ENCODE measurements around the gene ZC3H15.

ZC3H15 gene

DNA sequence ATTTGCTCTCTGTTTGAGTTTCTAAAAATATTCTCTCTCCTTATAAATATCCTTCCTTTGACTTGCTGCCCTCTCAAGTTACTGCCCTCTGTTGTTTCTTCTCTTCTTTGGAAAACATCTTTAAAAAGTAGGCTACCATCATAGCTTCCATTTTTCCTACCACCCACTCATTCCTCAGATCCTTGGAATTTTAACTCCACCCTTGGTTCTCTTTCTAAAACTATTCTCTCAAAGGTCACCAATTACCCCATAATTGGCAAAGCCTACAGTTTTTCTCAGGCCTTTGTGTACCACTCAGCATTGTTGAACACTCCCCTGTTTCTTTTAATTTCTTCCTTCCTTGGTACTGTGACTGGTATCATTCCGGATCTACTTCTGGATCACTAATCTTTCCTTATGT is 60.8 kb downstream of the ZC3H15 start:
- DNase-seq = no peak

DNA sequence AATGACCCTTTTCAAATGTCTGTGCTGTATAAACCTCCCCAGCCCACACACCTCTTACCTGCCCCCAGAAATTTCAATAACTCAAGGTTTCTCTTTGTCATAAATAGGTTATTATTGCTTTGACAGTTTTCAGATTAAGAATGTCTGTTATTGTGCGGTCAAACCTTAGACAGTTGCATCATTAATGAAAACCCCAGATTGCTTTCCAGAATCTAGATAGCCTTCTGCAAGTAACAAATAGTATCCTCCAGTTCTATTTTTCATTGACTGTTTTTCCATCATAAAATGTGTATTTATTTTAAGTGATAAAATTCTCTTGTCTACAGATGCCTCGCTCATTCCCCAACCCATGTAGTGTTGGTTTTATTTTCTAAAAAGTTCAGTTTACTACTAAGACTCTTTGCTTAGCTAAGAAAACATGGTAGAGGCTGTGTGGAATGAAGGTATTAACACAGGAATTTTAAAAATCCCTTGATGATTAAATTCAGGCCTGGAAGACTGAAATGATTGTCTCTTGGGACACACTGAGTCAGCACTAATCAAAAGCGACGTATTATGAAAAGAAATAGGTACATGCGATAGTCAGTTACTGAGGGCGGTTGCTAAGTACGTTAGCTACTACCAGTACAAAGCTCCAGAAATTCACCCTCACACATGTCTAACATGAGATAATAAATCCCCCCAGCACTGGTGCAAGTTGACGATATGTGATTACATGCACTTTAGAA is 65.4 kb downstream of the ZC3H15 start:
- DNase-seq = no peak

DNA sequence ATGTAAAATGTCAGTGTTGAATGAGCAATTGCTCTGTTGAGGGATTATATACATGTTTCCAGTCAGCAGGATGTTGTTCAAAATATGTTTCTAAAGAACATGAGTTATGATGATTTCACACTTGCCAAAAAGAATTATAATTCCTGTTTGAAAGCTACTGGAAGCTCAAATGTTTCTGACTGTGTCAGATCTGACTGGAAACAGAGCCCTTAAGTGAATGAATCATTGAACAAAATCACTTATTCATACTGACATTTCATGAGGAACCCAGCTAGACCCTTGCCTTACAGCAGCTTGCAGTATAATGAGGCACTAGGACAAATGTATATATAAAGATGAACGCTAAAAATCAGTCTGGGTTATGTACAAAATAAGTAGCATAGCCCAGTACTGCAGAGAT is 68.4 kb downstream of the ZC3H15 start:
- DNase-seq = no peak

DNA sequence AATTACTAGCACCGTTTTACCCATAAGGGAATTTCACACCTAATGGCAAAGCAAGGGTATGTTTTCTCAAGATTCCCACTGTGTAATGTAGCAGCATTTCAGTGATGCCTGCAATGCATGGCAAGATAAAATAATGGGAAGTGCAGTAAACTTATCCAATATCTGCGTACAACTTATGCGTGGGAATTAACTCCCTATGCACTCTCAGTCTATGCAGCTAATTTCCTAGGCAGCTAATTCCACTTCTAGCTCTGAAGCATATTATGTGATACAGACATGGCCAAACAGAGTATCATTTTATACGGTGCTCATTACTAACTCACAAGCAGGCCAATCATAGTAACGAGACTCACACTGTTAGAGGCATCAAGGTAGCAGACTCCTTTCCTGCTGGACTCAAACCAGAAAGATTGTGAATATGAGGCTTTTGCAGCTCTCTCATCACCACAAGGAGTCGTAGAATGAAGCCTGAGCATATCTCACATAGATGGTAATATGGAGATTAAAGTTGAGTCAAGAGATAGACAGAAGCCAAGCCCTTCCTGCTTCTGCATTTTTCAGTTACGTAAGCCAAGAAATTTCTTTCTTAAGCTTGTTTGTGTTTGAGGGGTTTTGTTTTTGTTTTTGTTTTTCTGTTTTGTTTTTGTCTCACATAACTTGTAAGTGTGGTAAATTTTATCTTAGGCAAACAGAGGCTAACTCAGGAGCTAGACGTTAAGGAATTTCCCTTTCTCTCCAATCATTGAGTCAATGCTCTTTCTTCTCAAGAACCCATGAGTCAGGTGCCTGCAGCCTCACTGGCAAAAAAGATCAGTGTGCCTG is 69.0 kb downstream of the ZC3H15 start:
- DNase-seq = no peak

DNA sequence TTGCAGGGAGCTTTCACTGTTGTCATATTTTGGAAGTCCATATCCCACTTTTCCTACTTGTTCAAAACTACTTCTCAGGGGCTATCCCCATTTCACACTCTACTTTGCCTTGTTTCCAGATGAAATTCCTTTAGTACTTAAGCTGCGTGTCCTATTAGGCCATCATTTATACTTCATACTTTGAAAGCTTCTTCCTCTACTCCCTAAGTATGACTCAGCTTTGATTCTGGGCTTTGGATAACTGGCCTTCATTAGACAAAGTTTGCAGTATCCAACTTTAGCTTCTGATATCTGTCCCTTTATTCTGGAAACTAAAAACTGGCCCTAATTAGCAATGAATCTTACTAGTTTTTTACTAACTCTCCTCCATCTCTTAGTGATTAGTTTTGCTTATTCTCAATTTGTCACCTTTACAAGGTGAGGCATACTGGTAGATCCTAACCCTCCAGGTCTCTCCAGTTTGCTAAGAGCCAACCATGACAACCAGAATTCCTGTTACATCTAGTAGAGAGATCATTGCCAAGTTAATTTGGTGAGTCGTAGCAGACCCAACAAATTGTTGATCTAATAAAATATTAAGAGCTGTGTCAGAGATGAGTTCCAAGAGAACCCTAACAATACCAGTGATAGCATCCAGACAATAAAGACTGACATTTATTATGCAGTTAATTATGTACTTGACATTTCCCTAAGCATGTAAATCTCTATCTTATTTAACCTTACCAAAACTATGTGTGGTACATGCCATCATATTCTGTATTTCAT is 72.6 kb downstream of the ZC3H15 start:
- DNase-seq = no peak

All from activated effector memory CD4-positive, alpha-beta T cell treated with anti-CD3 and anti-CD28 coated beads, Interleukin-2, amount 50 U/mL, for 16 hours (primary cell).